Naive thymus-derived CD4-positive, alpha-beta T cell (primary cell): Measurements from ENCODE around the gene PVALB. TPM values are rescaled to one million over a fixed set of nuclear protein-coding genes. Genes with fewer than 3 reads are reported as not detected.

Experiments used
- ATAC-seq: fragments of 150-1000 bp; cut with Tn5 transposase; 2 replicates; pipeline ENCODE4 v1.10.0; 2021; ENCODE audit warnings: mild to moderate bottlenecking, moderate library complexity
- CTCF ChIA-PET: fragments of 350-600 bp; sonication (Branson Sonifier 250); formaldehyde crosslinking; loops from one replicate; lab custom pipeline; 2021; ENCODE audit warnings: antibody characterized with exemption; lab: Charles Lee
- POLR2A ChIA-PET: fragments of 350-600 bp; sonication (Branson Sonifier 250); formaldehyde crosslinking; loops from one replicate; lab custom pipeline; 2021; ENCODE audit warnings: antibody characterized with exemption, inconsistent platforms; lab: Charles Lee
- DNase-seq, 9 donors: peaks; one replicate each; pipeline versions ENCODE4 v3.0.0 to v3.0.0-alpha.2; 2020 to 2022; ENCODE audit warnings: mixed read lengths in 1 of 9
- H3K27ac ChIP-seq: one replicate; pipeline ENCODE4 v1.7.0; 2013; ENCODE audit warnings: mild to moderate bottlenecking, low read depth, low read length, moderate library complexity
- H3K27me3 ChIP-seq, 2 donors: one replicate each; pipeline ENCODE4 v1.7.0; 2013; ENCODE audit warnings: low read length in 2 of 2, mild to moderate bottlenecking in 2 of 2, moderate library complexity in 2 of 2; ENCODE audit not compliant: control insufficient read depth in 2 of 2, insufficient read depth in 2 of 2
- H3K36me3 ChIP-seq, 3 experiments: 1 replicate in 2 of 3; 2 replicates in 1 of 3; pipeline ENCODE4 v1.7.0; 2013; ENCODE audit warnings: low read length in 3 of 3, mild to moderate bottlenecking in 3 of 3, moderate library complexity in 1 of 3; ENCODE audit not compliant: insufficient read depth in 3 of 3, control insufficient read depth in 2 of 3
- H3K4me1 ChIP-seq, 2 donors: one replicate each; pipeline ENCODE4 v1.7.0; 2013; ENCODE audit warnings: low read length in 2 of 2, mild to moderate bottlenecking in 2 of 2, moderate library complexity in 1 of 2; ENCODE audit not compliant: control insufficient read depth in 2 of 2, insufficient read depth in 2 of 2
- H3K4me3 ChIP-seq: 2 replicates; pipeline ENCODE4 v1.7.0; 2013; ENCODE audit warnings: mild to moderate bottlenecking, low read length
- H3K9me3 ChIP-seq, 3 experiments: 1 replicate in 2 of 3; 2 replicates in 1 of 3; pipeline ENCODE4 v1.7.0; 2013; ENCODE audit warnings: low read length in 3 of 3; ENCODE audit not compliant: control insufficient read depth in 2 of 3
- H3K27ac Mint-ChIP-seq, 9 donors: one replicate each; pipeline ENCODE4 v1.8.0; 2020 to 2022; ENCODE audit warnings: mixed read lengths in 9 of 9, mild to moderate bottlenecking in 8 of 9, moderate library complexity in 5 of 9, inconsistent platforms in 2 of 9
- H3K27me3 Mint-ChIP-seq, 5 donors: one replicate each; pipeline ENCODE4 v1.8.0; 2021 to 2022; ENCODE audit warnings: mixed read lengths in 5 of 5, mild to moderate bottlenecking in 1 of 5
- H3K36me3 Mint-ChIP-seq, 5 donors: one replicate each; pipeline ENCODE4 v1.8.0; 2020 to 2022; ENCODE audit warnings: mixed read lengths in 5 of 5, mild to moderate bottlenecking in 3 of 5, inconsistent platforms in 1 of 5
- H3K4me1 Mint-ChIP-seq, 7 donors: one replicate each; pipeline ENCODE4 v1.8.0; 2020 to 2022; ENCODE audit warnings: mixed read lengths in 7 of 7, mild to moderate bottlenecking in 3 of 7, inconsistent platforms in 1 of 7
- H3K4me3 Mint-ChIP-seq, 10 donors: one replicate each; pipeline ENCODE4 v1.8.0; 2020 to 2022; ENCODE audit warnings: mild to moderate bottlenecking in 10 of 10, mixed read lengths in 10 of 10, moderate library complexity in 6 of 10, inconsistent platforms in 2 of 10
- H3K9me3 Mint-ChIP-seq, 11 donors: one replicate each; pipeline ENCODE4 v1.8.0; 2020 to 2022; ENCODE audit warnings: mixed read lengths in 11 of 11, mild to moderate bottlenecking in 4 of 11, inconsistent platforms in 1 of 11, moderate library complexity in 1 of 11
- intact Hi-C, 2 donors: fragments of 100-400 bp; cut with micrococcal nuclease; formaldehyde crosslinking; loops; one replicate each; pipeline ENCODE4 v1.15.1; 2023
- polyA plus RNA-seq, 2 donors: library from polyadenylated mRNA; unstranded; fragments of 300-500 nt; fragmentation: Illumina TruSeq; gene quantifications; one replicate each; pipeline ENCODE4 v1.2.3, GENCODE V29; 2021
- total RNA-seq, 6 experiments: library from RNA in 5 of 6; stranded (reverse) in 5 of 6; gene quantifications; 1 replicate in 5 of 6; 2 replicates in 1 of 6; pipeline ENCODE4 v1.2.3 and lab custom pipeline; 2021 to 2026

PVALB gene
- total and polyA plus RNA-seq, 7 experiments from 2014 or later = not detected

- no peaks in the 10 kb centered on the region for H3K36me3 ChIP-seq
- DNase-seq = no peak
- intact Hi-C loops = no loop called here
- Mint-ChIP-seq H3K4me3 (no peak overlapping the region), H3K27ac (no peak overlapping the region), H3K36me3 (no peaks in the 10 kb centered on the region), H3K9me3 (no peaks in the 10 kb centered on the region), H3K27me3 (peaks cover 8 to 27% (median 11%) of the 10 kb centered on the region in 5 donors), H3K4me1 (peaks cover 8 to 20% (median 17%) of the 10 kb centered on the region in 7 donors)
- H3K4me1 ChIP-seq = peaks cover 0 to 13% of the 10 kb centered on the region in 2 donors
- ATAC-seq = no peak
- H3K27ac ChIP-seq = no peak overlapping the region
- no peak overlapping the region for H3K4me3 ChIP-seq
- ChIA-PET POLR2A (no interaction called here), CTCF (no interaction called here)
- H3K27me3 ChIP-seq = no peaks in the 10 kb centered on the region
- no peaks in the 10 kb centered on the region for H3K9me3 ChIP-seq
Measured at GRCh38 chr22:36803358-36803757, 13.5 kb downstream of the PVALB start.

DNA sequence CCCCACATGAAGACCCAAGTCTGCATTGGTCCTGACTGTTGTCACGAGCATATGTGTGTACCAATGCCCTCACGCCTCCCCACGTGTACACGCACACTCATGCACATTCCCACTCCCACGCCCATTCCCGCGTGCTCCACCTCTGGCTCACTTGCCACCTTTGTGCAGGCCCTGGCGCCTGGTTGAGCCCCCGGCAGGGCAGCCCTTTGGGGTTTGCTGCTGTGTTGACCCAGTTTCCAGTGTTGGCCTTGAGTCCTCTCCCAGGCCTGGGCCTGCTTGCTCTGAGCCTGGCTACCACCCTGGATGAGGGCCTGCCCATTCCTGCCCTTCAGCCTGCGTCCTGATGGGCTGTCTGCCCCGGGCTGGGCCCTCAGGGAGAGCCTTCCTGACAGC is 18.2 kb downstream of the PVALB start:
- no peaks in the 10 kb centered on the region for H3K4me1 ChIP-seq
- H3K4me3 ChIP-seq = no peak overlapping the region
- ChIA-PET CTCF (no interaction called here), POLR2A (no interaction called here)
- Mint-ChIP-seq H3K27me3 (peaks cover 8 to 25% (median 16%) of the 10 kb centered on the region in 5 donors), H3K36me3 (no peaks in the 10 kb centered on the region), H3K4me1 (peaks cover 0 to 7% (median 0%) of the 10 kb centered on the region in 7 donors), H3K4me3 (no peak overlapping the region), H3K9me3 (no peaks in the 10 kb centered on the region), H3K27ac (no peak overlapping the region)
- H3K9me3 ChIP-seq = no peaks in the 10 kb centered on the region
- no peaks in the 10 kb centered on the region for H3K27me3 ChIP-seq
- intact Hi-C loops = no loop called here
- H3K36me3 ChIP-seq = no peaks in the 10 kb centered on the region
- no peak for DNase-seq
- no peak for ATAC-seq
- H3K27ac ChIP-seq = no peak overlapping the region

DNA sequence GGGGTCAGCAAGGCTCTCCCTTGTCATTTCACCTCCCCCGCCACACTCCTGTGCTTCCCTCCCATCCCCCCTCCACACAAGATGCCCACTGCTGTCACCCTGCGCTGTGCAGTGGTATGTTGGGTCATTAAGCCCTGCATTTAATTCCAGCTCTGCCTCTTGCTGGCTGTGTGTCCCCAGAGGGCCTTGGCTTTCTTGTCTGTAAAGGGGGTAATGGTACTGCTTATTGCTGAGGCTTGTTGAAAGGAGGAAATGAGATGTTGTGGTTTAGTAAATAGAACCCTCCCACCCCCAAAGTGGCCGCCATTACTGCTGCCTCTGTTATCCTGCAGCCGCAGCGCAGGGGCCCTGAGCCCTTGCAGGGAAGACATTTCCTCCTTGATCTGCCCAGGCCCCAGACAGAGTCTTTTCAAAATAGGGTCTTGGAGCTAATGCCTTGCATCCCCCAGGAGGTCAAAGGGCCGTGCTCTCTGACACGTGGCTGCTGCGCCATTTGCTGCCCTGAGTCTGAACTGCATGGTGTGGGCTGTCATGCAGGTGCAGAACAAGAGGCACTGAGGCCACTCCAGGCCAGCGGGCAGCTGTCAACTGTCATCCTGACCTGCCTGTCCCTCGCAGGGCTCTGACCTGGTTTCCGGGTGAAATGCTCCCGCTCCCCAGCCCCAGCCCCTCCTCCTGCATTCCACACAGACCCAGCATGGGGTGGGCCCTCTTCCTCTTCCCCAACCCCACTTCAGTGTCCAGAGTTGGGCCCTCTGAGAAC is 18.7 kb downstream of the PVALB start:
- H3K36me3 ChIP-seq = no peaks in the 10 kb centered on the region
- CTCF ChIA-PET = no interaction called here
- no peak overlapping the region for H3K4me3 ChIP-seq
- H3K27me3 ChIP-seq = no peaks in the 10 kb centered on the region
- Mint-ChIP-seq H3K9me3 (no peaks in the 10 kb centered on the region), H3K4me1 (peaks cover 0 to 7% (median 0%) of the 10 kb centered on the region in 7 donors), H3K27ac (no peak overlapping the region), H3K36me3 (no peaks in the 10 kb centered on the region), H3K4me3 (no peak overlapping the region), H3K27me3 (peaks cover 8 to 19% (median 14%) of the 10 kb centered on the region in 5 donors)
- POLR2A ChIA-PET = no interaction called here
- no peaks in the 10 kb centered on the region for H3K9me3 ChIP-seq
- intact Hi-C loops = no loop called here
- ATAC-seq (no peak), DNase-seq (no peak)
- H3K4me1 ChIP-seq = no peaks in the 10 kb centered on the region
- H3K27ac ChIP-seq = no peak overlapping the region

- Histone ChIP-seq H3K27me3 (no peaks in the 10 kb centered on the region), H3K9me3 (no peaks in the 10 kb centered on the region), H3K36me3 (no peaks in the 10 kb centered on the region), H3K4me1 (no peaks in the 10 kb centered on the region), H3K27ac (no peak overlapping the region), H3K4me3 (no peak overlapping the region)
- no peak overlapping the region for H3K4me3 Mint-ChIP-seq
- H3K27me3 Mint-ChIP-seq = peaks cover 8 to 17% (median 11%) of the 10 kb centered on the region in 5 donors
- no peak overlapping the region for H3K27ac Mint-ChIP-seq
- no peaks in the 10 kb centered on the region for H3K9me3 Mint-ChIP-seq
- no peak for ATAC-seq
- peaks cover 0 to 7% (median 0%) of the 10 kb centered on the region in 7 donors for H3K4me1 Mint-ChIP-seq
- intact Hi-C loops = no loop called here
- no peaks in the 10 kb centered on the region for H3K36me3 Mint-ChIP-seq
- ChIA-PET CTCF (no interaction called here), POLR2A (no interaction called here)
- DNase-seq = no peak
Measured at GRCh38 chr22:36797374-36797773, 19.5 kb downstream of the PVALB start.

DNA sequence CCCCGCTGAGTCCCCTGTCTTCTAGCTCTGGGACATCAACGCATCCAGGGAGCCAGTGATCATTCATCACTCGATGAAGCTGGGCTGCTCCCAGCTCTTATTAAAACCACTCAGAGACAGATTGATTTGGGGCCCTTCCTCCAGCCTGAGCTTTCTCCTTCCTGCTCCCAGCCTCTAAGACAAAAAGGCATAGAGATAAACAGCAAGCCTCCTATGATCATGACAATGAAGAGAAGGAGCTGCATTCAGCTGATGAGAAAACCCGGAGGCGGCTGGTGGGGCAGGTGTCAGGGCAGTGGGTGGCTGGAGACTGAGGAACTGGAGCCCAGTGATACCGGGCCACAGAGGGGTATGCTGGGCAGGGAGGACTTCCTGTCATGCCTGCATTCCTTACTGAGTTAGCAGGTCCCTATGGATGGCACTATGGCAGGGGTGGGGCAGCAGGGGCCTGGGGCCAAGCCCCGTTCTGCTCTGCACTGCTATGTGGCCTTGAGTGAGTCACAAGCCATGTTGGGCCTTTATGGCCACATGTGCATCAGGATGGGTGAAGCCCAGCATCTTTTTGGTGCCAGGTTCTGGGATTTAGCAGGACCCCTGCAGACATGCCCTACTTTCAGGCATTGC is 20.2 kb downstream of the PVALB start:
- Histone ChIP-seq H3K36me3 (no peaks in the 10 kb centered on the region), H3K4me3 (no peak overlapping the region), H3K4me1 (no peaks in the 10 kb centered on the region), H3K9me3 (no peaks in the 10 kb centered on the region), H3K27ac (no peak overlapping the region), H3K27me3 (no peaks in the 10 kb centered on the region)
- Mint-ChIP-seq H3K27me3 (peaks cover 6 to 12% (median 8%) of the 10 kb centered on the region in 5 donors), H3K27ac (no peak overlapping the region), H3K4me1 (peaks cover 0 to 7% (median 0%) of the 10 kb centered on the region in 7 donors), H3K36me3 (no peaks in the 10 kb centered on the region), H3K4me3 (no peak overlapping the region), H3K9me3 (no peaks in the 10 kb centered on the region)
- DNase-seq (no peak), ATAC-seq (no peak)
- ChIA-PET POLR2A (no interaction called here), CTCF (no interaction called here)
- intact Hi-C loops = no loop called here

DNA sequence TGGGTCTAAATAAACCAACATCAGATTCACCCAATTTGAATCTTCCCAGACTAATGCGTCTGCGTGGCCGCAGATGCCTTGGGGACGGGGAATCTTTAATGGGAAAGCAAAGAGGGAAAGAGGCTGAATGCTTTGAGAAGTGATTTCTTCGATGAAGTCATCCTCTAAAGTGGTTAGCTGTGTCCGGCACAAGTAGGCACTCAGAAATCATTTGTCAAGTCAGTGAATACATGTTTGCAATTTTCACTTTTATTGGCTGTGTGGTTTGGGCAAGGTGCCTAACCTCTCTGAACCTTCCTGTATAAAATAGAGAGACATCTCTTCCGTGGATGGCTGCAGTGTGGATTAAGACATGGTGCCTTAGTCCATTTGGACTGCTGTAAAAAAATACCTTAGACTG is 21.2 kb downstream of the PVALB start:
- no peaks in the 10 kb centered on the region for H3K36me3 ChIP-seq
- no peak overlapping the region for H3K27ac ChIP-seq
- Mint-ChIP-seq H3K36me3 (no peaks in the 10 kb centered on the region), H3K4me1 (peaks cover 0 to 8% (median 0%) of the 10 kb centered on the region in 7 donors), H3K4me3 (no peak overlapping the region), H3K9me3 (no peaks in the 10 kb centered on the region), H3K27ac (no peak overlapping the region), H3K27me3 (peaks cover 2 to 8% (median 6%) of the 10 kb centered on the region in 5 donors)
- ATAC-seq (no peak), DNase-seq (no peak)
- H3K27me3 ChIP-seq = no peaks in the 10 kb centered on the region
- intact Hi-C loops = no loop called here
- no peaks in the 10 kb centered on the region for H3K4me1 ChIP-seq
- no peak overlapping the region for H3K4me3 ChIP-seq
- POLR2A ChIA-PET = no interaction called here
- H3K9me3 ChIP-seq = no peaks in the 10 kb centered on the region
- CTCF ChIA-PET = no interaction called here

- H3K4me3 Mint-ChIP-seq = no peak overlapping the region
- Histone ChIP-seq H3K36me3 (no peaks in the 10 kb centered on the region), H3K9me3 (no peaks in the 10 kb centered on the region), H3K27ac (no peak overlapping the region), H3K4me1 (no peaks in the 10 kb centered on the region), H3K4me3 (no peak overlapping the region), H3K27me3 (no peaks in the 10 kb centered on the region)
- no peak overlapping the region for H3K27ac Mint-ChIP-seq
- ATAC-seq (peak; percentile 44), DNase-seq (no peak)
- no peaks in the 10 kb centered on the region for H3K9me3 Mint-ChIP-seq
- H3K36me3 Mint-ChIP-seq = no peaks in the 10 kb centered on the region
- intact Hi-C loops = no loop called here
- CTCF ChIA-PET = no interaction called here
- POLR2A ChIA-PET = no interaction called here
- peaks cover 0 to 8% (median 5%) of the 10 kb centered on the region in 5 donors for H3K27me3 Mint-ChIP-seq
- peaks cover 0 to 12% (median 0%) of the 10 kb centered on the region in 7 donors for H3K4me1 Mint-ChIP-seq
Measured at GRCh38 chr22:36790648-36791047, 26.2 kb downstream of the PVALB start.
